Suprapubic skin (tissue), 4 donors: Measurements from ENCODE around the gene TYW3.

Experiments
- EP300 ChIP-seq: sonication (generic); formaldehyde crosslinking; IDR thresholded peaks from one replicate; pipeline ENCODE4 v1.6.1; 2017; ENCODE audit warnings: antibody characterized with exemption
- POLR2A ChIP-seq, 2 donors: fragments of 450-650 bp; IDR thresholded peaks; one replicate each; pipeline ENCODE4 v1.6.1; 2017; ENCODE audit warnings: antibody characterized with exemption in 2 of 2, mild to moderate bottlenecking in 2 of 2, moderate library complexity in 2 of 2
- POLR2AphosphoS5 ChIP-seq, 3 donors: sonication (generic); formaldehyde crosslinking; IDR thresholded peaks; one replicate each; pipeline ENCODE4 v1.6.1; 2017; ENCODE audit warnings: antibody characterized with exemption in 3 of 3
- TF ChIP-seq, protein P1 (sequence below), 2 donors: fragments of 200-600 bp in 1 of 2; fragments of 450-650 bp in 1 of 2; sonication (generic) in 1 of 2; IDR thresholded peaks; one replicate each; pipeline ENCODE4 v1.5.1; 2016 to 2019; ENCODE audit warnings: antibody characterized with exemption in 2 of 2, mild to moderate bottlenecking in 1 of 2, moderate library complexity in 1 of 2

DNA sequence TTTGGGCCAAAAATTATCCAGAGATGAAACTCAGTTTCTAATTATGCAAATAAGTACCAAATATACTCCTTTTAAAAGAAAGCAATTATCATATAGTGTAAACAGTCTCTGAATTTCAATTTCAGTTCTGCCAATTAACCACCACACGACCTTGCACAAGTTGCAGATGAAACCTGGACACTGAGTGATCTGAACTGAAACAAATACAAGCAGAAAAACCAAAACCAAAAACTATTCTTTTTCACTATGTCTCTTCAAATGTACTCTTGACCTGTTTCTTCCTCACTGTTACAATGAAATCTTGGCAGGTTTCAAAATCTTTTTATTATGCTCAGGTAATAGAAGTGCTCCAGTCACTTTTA lies 79.2 kb downstream of the TYW3 start:
- TF ChIP-seq POLR2A (IDR thresholded peaks at IDR 0.05) (no peak), POLR2AphosphoS5 (IDR thresholded peaks at IDR 0.05) (no peak), EP300 (no peak)
- TF ChIP-seq, protein P1, sequence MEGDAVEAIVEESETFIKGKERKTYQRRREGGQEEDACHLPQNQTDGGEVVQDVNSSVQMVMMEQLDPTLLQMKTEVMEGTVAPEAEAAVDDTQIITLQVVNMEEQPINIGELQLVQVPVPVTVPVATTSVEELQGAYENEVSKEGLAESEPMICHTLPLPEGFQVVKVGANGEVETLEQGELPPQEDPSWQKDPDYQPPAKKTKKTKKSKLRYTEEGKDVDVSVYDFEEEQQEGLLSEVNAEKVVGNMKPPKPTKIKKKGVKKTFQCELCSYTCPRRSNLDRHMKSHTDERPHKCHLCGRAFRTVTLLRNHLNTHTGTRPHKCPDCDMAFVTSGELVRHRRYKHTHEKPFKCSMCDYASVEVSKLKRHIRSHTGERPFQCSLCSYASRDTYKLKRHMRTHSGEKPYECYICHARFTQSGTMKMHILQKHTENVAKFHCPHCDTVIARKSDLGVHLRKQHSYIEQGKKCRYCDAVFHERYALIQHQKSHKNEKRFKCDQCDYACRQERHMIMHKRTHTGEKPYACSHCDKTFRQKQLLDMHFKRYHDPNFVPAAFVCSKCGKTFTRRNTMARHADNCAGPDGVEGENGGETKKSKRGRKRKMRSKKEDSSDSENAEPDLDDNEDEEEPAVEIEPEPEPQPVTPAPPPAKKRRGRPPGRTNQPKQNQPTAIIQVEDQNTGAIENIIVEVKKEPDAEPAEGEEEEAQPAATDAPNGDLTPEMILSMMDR (IDR thresholded peaks at IDR 0.05), result no peak
